ENCODE measurements around the gene ABHD8.
A peak's percentile ranks its signal among the peaks of the same experiment; 100 is the strongest.

Gene ABHD8

DNA sequence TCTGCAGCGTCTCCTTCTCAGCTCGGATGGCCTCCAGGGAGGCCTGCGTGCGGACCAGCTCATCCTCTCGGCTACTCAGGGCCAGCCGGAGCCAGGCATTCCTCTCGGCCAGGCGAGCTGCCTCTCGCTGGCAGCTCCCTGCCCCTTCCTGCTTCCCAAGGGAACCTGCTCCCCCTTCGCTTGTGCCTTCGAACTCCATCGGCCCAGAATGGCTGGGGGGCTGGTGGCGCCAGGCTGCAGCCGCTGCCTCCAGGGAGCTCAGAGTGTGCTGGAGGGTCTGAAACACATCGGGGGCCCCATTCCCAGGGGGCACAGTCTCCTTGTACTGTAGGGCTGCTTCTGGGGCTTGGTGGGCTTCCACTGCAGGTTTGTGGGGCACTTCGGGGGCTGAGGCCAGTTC lies 40.7 kb downstream of the ABHD8 start:
- DNase-seq, result no peak

DNA sequence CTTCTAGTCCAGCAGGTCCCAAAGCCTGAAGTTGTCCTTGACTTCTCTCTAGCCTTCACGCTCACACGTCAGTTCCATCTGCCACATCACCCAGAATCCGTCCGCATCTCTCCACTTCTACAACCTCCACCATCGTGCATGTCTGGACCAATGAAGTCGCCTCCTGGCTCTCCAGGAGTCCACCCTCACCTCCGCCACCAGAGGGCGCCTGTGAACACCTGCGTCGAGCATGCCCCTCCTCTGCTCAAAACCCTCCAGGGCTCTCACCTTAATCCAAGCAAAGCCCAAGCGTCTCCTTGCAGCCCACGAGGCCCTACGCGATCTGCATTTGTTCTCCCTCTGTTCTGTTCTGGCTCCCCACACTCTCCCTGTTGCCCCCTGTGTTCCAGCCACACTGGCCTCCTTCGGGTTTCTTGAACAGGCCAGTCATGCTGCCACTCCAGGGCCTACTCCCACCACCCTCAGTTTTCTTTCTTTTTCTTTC lies 42.3 kb downstream of the ABHD8 start:
- DNase-seq, result peak; percentile 89

DNA sequence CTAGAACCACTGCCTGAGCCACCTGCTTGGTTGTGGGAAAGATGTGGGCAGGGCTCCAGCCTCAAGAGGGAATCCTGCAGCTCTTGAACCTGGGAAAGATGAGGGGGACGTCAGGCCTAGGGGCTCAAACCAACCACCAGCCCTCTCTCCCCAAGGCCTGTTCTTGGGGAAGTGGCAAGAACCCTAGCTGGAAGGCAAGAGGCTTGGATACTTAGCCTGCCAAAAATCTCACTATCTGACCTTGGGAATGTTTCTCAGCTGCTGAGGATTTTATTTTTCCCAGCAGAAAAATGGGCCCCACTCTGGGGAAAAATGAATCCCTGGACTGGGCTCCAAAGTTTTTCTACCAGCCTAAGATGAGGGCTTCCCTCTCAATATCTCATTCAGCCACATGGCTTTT lies 43.3 kb downstream of the ABHD8 start:
- no peak for DNase-seq

- no peak for DNase-seq
Observed at GRCh38 chr19:17259118-17259780, 44.0 kb downstream of the ABHD8 start.

- no peak for DNase-seq
Observed at GRCh38 chr19:17256130-17256529, 47.1 kb downstream of the ABHD8 start.

DNA sequence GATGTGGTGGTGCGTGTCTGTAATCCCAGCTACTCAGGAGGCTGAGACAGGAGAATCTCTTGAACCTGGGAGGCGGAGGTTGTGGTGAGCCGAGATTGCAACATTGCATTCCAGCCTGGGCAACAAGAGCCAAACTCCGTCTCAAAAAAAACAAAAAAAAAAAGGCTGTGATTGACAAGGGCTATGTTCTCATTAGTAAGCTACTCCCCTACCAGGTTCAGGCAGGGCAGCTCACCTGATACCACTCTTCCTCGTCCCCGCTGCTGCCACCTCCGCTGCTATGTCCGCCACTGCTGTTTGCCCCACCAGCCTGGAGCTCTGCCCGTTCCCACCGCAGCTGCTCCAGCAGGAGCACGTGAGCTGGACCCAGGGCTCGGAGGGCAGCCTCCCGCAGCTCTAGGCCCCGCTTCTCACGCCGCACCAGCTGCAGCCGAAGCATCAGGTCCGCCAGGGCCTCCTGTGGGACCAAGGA lies 48.0 kb downstream of the ABHD8 start:
- DNase-seq, result peak; percentile 6

GRCh38 chr19:17254636-17255035 lies 48.6 kb downstream of the ABHD8 start:
- DNase-seq, result no peak

DNA sequence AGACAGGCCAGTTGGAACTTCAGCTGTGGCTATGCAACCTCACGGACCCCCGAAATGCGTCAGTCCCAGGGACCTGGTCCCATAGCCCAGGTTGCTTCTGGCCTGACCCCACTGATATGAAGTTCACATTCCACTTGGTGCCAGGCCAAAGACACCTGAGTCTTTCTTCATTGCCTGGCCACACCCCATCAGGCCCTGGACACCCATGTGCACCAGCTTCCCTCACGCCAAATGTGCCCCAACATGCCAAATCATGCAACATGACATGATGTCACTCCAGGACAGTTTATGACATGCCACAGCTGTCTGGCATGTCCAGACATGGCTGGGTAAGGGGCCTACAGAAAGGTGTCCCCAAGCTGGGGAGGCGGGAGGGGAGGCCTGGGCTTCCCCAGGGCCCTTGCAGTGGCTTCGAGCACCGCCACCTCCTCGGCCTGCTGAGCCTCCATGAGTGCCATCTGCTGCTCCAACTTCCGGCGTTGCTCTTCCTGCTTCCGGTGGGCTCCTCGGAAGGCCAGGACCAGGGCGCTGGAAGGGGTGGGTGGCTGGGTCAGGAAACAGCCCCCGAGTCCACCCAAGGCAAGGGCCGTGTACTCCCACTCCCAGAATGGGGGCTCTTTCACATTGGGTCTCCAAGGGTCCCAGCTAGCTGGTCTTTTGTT lies 53.2 kb downstream of the ABHD8 start:
- DNase-seq, result no peak

DNA sequence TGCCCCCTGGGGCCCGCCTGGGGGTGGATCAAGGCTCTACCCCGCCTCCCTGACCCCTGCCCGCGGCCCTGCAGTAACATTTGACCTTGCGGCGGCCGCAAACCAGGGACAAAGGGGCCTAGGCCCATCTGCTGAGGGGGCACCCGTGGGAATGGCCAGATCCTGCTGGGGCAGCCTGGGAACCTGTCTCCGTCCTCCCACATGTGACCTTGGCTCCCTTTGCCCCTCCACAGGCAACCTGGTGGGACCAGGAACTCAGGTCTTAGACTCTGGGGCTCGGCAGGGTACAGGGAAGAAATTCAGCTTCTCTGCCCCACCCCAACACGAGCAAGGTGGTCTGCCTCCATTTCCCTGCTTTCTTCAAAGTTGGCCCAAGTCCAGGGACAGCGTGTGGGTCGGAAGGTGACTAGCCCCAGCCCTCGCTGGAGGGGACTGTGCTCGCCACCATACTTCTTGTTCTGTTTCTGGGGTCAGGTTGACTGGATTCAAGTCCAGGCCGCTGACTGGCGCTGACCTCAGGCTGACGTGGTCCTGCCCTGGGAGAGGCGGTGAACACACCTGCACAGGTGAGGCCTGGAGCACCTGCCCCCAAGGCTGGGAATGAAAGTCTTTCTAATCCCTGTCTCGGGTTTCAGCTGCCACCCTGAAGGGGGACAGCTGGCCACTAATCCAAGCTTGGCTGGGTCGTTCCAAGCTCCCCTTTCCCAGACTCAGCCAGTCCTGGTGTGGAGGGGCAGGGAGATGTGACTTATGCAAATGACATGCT lies 55.0 kb downstream of the ABHD8 start:
- DNase-seq, result peak; percentile 48

- DNase-seq, result peak; percentile 45
Observed at GRCh38 chr19:17246681-17247425, 56.4 kb downstream of the ABHD8 start.

- no peak for DNase-seq
Observed at GRCh38 chr19:17245535-17245984, 57.7 kb downstream of the ABHD8 start, which contains the start of gene NR2F6. Gene NR2F6 (minus strand): TSS chr19:17245919. CDS start chr19:17245220, 699 bp downstream.

- DNase-seq, result no peak
Observed at GRCh38 chr19:17244618-17245534, 58.3 kb downstream of the ABHD8 start.

- peak; percentile 4 for DNase-seq
Observed at GRCh38 chr19:17243830-17244617, 59.2 kb downstream of the ABHD8 start.

GRCh38 chr19:17243211-17243829 lies 59.9 kb downstream of the ABHD8 start:
- no peak for DNase-seq

GRCh38 chr19:17242431-17243208 lies 60.6 kb downstream of the ABHD8 start:
- DNase-seq, result no peak
